ENCODE data around the gene FOLR2.

Gene FOLR2

GRCh38 chr11:72222907-72223614, 6.5 kb downstream of the FOLR2 start:
- TF ChIP-seq CTCF (conservative IDR thresholded peaks at IDR 0.05; ENCODE audit: low read depth, low read length), result peak; percentile 50

GRCh38 chr11:72223615-72224563, 7.3 kb downstream of the FOLR2 start:
- peak overlapping the region; percentile 82 for H3K4me3 ChIP-seq (ENCODE audit: low read depth, low read length)
- peak; percentile 76 for DNase-seq (ENCODE audit: low read depth)
- no peak for TF ChIP-seq CTCF (conservative IDR thresholded peaks at IDR 0.05; ENCODE audit: low read depth, low read length)

More at GRCh38 chr11:72222907-72223614, 6.5 kb downstream of the FOLR2 start:
- peak overlapping the region; percentile 82 for H3K4me3 ChIP-seq (ENCODE audit: low read depth, low read length)
- DNase-seq (ENCODE audit: low read depth), result peak; percentile 96

- no peak for TF ChIP-seq CTCF (conservative IDR thresholded peaks at IDR 0.05; ENCODE audit: low read depth, low read length)
- peak; percentile 54 for DNase-seq (ENCODE audit: low read depth)
- H3K4me3 ChIP-seq (ENCODE audit: low read depth, low read length), result peak within 1 kb of the TSS; percentile 82
Observed at GRCh38 chr11:72224564-72225410, 8.2 kb downstream of the FOLR2 start, which contains the start of gene INPPL1. Gene INPPL1, plus strand, starts transcription at chr11:72224767. Its CDS starts 218 bp downstream, at chr11:72224985.

- no peak for TF ChIP-seq CTCF (conservative IDR thresholded peaks at IDR 0.05; ENCODE audit: low read depth, low read length)
- DNase-seq (ENCODE audit: low read depth), result no peak
- H3K4me3 ChIP-seq (ENCODE audit: low read depth, low read length), result peak overlapping the region; percentile 82
Observed at GRCh38 chr11:72225411-72225951, 8.9 kb downstream of the FOLR2 start.

- no peak for DNase-seq (ENCODE audit: low read depth)
- TF ChIP-seq CTCF (conservative IDR thresholded peaks at IDR 0.05; ENCODE audit: low read depth, low read length), result no peak
- peak overlapping the region; percentile 11 for H3K4me3 ChIP-seq (ENCODE audit: low read depth, low read length)
Observed at GRCh38 chr11:72226701-72227100, 10.1 kb downstream of the FOLR2 start.

All from choroid plexus epithelial cell (primary cell).